Sciatic nerve (tissue), 2 donors: ENCODE measurements around the gene RNF112. TPM values are rescaled to one million over a fixed set of nuclear protein-coding genes. Genes with fewer than 3 reads are reported as not detected.
A peak's percentile ranks its signal among the peaks of the same experiment; 100 is the strongest.

Source experiments
- ATAC-seq: fragments of 200-7000 bp; cut with Tn5 transposase; one replicate; pipeline ENCODE4 v1.9.1; 2020; ENCODE audit warnings: mild to moderate bottlenecking, moderate library complexity
- DNase-seq: peaks from one replicate; pipeline ENCODE4 v3.0.0-alpha.2; 2020; ENCODE audit warnings: low spot score
- intact Hi-C: fragments of 100-400 bp; cut with DNase I; formaldehyde crosslinking; loops from one replicate; pipeline ENCODE4 v1.14.2; 2022
- total RNA-seq: library from RNA; stranded (reverse); fragmentation: NEBNext Ultra II Directional; extraction: Animal tissue kit (Norgen Biotek cat#: 25700); gene quantifications from one replicate; pipeline ENCODE4 v1.2.1, GENCODE V29; 2021
- donor health status: DM: no; HTN: no; CAD: no.
- donor health status: DM: no; HTN: no; CAD: no.

Gene RNF112
- 3.9 TPM for total RNA-seq

GRCh38 chr17:19410875-19411620 is at the start of gene RNF112:
Gene RNF112, plus strand, starts transcription at chr17:19411232. Its CDS starts 177 bp downstream, at chr17:19411409.
- intact Hi-C loops: no loop called here
- no peak for DNase-seq
- peak; percentile 44 for ATAC-seq

- intact Hi-C loops: loop anchor here (5.0 kb wide), 1 partner anchor 86 kb away; no protein-coding TSS in a partner anchor
- no peak for ATAC-seq
- no peak for DNase-seq
Measured at GRCh38 chr17:19361326-19361725, 49.7 kb upstream of the RNF112 start.

DNA sequence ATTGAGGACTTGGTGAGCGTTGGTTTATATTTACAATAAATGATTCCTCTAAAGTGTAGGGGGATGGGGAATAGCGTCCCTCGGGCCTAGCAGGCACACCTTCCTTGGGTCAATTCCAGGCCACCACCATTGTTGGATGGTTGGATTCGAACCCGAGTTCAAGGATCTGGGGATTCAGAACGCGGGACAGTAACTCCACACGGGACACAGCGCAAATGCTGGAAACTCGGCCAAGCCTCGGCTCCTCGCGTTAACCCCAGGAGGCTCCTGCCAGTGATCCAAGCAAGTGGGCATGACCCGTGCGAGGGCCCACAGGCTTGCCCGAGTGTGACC is 49.1 kb upstream of the RNF112 start:
- intact Hi-C loops: loop anchor here (5.0 kb wide), 1 partner anchor 85 kb away; no protein-coding TSS in a partner anchor
- DNase-seq: no peak
- ATAC-seq: no peak

GRCh38 chr17:19362277-19363113 is 48.5 kb upstream of the RNF112 start, which contains the start of gene B9D1:
Gene B9D1, minus strand, starts transcription at chr17:19362723. Its CDS starts 154 bp downstream, at chr17:19362569.
- DNase-seq (peak; percentile 97), ATAC-seq (peak; percentile 97)
- intact Hi-C loops: loop anchor here (5.0 kb wide), 1 partner anchor 85 kb away; no protein-coding TSS in a partner anchor

- ATAC-seq (no peak), DNase-seq (no peak)
- intact Hi-C loops: loop anchor here (5.0 kb wide), 1 partner anchor 84 kb away; no protein-coding TSS in a partner anchor
Measured at GRCh38 chr17:19363114-19363438, 48.0 kb upstream of the RNF112 start.

DNA sequence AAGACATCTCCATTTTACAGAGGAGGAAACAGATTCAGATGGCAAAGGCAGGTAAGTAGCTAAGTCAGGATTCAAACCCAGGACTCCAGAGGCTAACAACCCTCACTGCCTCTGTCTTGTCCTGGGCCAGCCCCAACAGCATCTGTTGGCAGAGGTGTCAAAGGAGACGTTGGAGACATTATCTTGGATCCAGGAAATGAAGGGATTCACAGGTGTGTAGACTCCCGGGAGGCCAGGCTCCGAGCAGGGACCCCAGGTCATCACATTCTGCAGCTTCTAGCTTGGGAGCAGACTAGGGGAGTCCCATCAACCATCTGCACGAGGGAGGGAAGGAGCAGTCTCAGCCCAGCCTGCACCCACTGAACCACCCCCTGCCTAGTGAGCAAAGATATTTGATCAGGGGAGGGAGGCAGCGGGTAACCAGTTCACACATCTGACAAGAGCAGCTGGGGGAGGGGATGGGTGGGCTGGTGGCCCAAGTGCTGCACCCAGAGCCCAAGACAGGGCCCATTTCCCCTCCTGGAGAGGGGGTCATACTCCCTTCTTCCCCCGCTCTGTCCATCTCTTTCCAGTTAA is 47.5 kb upstream of the RNF112 start:
- intact Hi-C loops: loop anchor here (5.0 kb wide), 1 partner anchor 84 kb away; no protein-coding TSS in a partner anchor
- ATAC-seq (no peak), DNase-seq (no peak)

- DNase-seq (no peak), ATAC-seq (no peak)
- intact Hi-C loops: loop anchor here (5.0 kb wide), 1 partner anchor 82 kb away; no protein-coding TSS in a partner anchor
Measured at GRCh38 chr17:19364699-19365498, 46.1 kb upstream of the RNF112 start.

DNA sequence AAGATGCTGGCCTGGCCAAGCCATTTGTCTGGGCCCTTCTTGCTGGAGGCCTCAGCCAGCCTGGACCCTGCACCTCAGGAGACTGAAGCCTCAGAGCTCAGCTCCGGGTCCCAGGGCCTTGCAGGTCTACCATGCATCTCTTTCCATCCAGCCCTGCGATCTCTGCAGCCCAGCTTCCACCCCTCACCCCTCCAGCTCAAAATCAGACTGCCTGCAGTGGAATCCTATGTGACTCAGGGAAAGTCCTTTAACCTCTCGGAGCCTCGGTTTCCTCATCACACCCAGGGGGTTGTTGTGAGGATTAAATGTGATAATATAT is 45.6 kb upstream of the RNF112 start:
- intact Hi-C loops: no loop called here
- DNase-seq (no peak), ATAC-seq (no peak)

DNA sequence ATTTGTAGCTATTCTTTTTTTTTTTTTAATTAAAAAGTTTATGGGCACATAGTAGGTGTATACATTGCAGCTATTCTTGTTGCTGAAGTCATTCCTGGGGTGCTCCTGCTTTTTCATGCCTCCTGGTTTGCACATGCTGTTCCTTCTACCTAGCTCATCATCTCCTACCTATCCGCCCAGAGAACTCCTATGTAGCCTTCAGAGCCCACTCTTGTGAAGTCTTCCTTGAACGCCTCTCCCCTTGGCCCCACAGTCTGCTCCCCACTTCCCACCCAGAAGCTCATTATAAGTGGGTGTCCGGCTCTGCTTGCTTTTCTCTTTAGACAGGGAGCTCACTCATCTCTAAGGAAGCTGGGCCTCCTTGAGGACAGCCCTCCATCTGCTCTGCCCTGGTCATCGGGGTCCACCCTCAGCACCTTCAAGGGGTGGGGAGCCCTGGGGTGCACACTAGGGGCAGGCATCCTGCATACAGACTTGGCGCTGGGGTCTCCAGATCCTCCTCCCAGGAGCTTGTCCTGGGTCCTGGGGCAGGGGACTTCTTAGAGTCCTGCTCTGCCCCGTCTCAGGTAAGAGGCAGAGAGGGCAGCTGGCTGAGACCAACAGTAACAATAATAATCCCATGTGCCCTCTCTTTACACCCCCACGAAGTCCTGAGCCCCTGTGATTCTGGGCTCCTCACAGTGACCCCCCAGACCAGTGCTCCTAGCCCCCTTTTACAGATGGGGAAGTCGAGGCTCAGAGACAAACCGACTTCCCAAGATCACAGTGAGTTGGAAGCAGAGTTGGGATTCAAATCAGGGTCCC is 45.0 kb upstream of the RNF112 start:
- no peak for ATAC-seq
- intact Hi-C loops: no loop called here
- DNase-seq: no peak

- intact Hi-C loops: no loop called here
- DNase-seq (no peak), ATAC-seq (no peak)
Measured at GRCh38 chr17:19366637-19366972, 44.4 kb upstream of the RNF112 start.

GRCh38 chr17:19368229-19368628 is 42.8 kb upstream of the RNF112 start:
- peak; percentile 12 for ATAC-seq
- intact Hi-C loops: no loop called here
- DNase-seq: no peak

DNA sequence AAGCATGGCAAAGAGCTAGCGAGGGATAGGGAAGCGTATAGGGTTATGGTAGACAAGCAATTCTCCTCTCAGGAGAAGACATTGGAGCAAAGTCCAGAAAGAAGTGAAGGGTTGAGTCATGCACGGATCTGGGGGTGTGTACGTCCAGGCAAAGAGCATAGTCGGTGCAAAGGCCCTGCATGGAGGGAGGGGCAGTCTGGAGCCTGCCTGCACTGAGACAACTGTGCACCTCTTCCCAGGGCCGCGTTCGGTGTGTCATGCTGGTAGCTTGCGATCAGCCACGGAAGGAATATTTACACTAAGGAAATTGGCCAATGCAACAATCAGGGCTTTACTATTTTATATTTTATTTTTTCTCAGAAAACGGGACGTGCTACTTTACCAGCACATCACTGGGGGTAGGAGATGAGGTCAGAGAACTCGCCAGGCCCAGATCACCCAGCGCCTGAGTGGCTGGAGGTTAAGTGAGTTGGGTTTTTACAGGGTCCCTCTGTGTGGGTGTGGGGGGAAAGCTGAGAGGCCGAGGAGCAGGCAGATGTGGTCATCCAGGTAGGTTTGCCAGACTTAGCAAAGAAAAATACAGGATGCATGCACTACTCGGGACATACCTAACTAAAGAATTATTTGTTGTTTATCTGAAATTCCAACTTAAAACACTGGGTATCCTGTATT is 41.8 kb upstream of the RNF112 start:
- ATAC-seq (no peak), DNase-seq (no peak)
- intact Hi-C loops: no loop called here

GRCh38 chr17:19369846-19370492 is 41.1 kb upstream of the RNF112 start:
- peak; percentile 44 for DNase-seq
- intact Hi-C loops: no loop called here
- no peak for ATAC-seq

GRCh38 chr17:19370493-19370960 is 40.5 kb upstream of the RNF112 start:
- intact Hi-C loops: no loop called here
- ATAC-seq: peak; percentile 85

GRCh38 chr17:19371259-19372010 is 39.6 kb upstream of the RNF112 start:
- intact Hi-C loops: no loop called here
- DNase-seq (peak; percentile 43), ATAC-seq (no peak)

More at GRCh38 chr17:19370493-19370960, 40.5 kb upstream of the RNF112 start:
- peak; percentile 67 for DNase-seq

- ATAC-seq (no peak), DNase-seq (no peak)
- intact Hi-C loops: no loop called here
Measured at GRCh38 chr17:19372011-19372370, 39.0 kb upstream of the RNF112 start.

DNA sequence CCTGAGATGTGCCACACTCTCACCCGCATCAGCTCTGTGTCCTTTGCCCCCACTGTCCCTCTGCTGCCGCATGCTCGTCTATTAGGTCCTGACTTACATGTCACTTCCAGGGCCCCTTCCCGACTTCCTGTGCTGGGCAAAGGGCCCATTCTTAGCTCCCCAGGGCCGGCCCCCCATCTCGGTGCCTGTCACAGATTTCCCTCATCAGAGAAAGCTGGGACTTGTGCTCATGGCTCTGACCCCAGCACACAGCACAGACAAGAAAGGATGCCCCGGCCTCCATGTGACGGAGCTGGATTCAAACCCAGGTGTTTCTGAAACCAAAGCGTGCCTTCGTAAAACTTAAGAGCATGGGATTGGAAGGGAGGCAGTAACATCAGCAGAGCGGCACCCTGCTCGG is 38.6 kb upstream of the RNF112 start:
- DNase-seq: peak; percentile 44
- ATAC-seq: no peak
- intact Hi-C loops: no loop called here
